Loucy (cell line): Measurements from ENCODE around the gene MGMT.

Source experiments
- CTCF ChIP-seq: fragments of 200-600 bp; sonication (generic); conservative IDR thresholded peaks from 2 replicates; pipeline ENCODE4 v1.5.1; 2014; ENCODE audit warnings: mild to moderate bottlenecking, antibody characterized with exemption, low read length
- EZH2phosphoT487 ChIP-seq: fragments of 200-600 bp; IDR thresholded peaks from 2 replicates; pipeline ENCODE4 v1.6.1; 2018; ENCODE audit warnings: antibody characterized with exemption, mild to moderate bottlenecking, moderate library complexity, borderline replicate concordance

DNA sequence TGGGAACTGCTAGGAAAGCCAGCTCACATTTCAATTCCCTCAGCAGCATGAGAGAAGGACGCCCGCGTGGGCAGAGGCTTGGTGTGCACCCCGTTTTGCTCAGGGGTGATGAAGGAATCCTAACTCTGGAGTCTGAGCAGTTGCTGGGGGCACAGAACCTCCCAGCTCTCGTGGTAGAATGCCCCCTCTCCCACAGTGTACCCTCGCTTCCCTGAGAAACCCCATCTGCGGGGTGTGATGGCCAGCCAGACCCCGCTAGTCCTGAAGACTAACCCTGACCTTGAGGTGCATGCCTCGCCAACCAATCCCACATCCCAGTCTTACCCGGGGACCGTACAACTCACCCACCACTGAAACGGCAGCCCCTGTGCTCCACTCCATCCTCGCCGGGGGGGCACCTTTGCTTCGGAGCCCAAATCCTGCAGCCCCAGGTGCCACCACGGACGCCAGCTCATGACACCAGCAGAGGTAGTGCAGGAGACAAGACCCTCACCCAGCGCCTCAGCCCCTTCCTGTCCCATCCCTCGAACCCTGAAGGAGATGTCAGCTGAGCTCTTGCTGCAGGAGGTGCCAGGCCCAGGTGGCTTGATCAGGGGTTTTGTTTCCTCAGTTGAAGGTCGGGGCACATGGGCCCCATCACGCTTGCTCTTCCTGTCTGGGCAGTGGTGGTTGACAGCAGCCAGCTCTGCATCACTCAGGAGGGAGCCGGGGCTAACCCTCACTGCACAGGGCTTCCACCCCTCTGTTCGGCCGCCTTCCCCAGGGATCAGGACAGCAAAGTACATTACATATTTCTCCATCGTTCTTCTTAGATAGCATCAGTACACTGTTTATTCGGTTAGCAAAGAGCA lies 236.5 kb downstream of the MGMT start:
- TF ChIP-seq CTCF, result no peak
- TF ChIP-seq EZH2phosphoT487, result no peak
